Measurements from ENCODE around the gene BMPR2.

- TF ChIP-seq YY1 (IDR thresholded peaks at IDR 0.05; ENCODE audit: low read depth) (no peak), MAX (IDR thresholded peaks at IDR 0.05; ENCODE audit: low read depth) (no peak)
- TF ChIP-seq, protein P1, sequence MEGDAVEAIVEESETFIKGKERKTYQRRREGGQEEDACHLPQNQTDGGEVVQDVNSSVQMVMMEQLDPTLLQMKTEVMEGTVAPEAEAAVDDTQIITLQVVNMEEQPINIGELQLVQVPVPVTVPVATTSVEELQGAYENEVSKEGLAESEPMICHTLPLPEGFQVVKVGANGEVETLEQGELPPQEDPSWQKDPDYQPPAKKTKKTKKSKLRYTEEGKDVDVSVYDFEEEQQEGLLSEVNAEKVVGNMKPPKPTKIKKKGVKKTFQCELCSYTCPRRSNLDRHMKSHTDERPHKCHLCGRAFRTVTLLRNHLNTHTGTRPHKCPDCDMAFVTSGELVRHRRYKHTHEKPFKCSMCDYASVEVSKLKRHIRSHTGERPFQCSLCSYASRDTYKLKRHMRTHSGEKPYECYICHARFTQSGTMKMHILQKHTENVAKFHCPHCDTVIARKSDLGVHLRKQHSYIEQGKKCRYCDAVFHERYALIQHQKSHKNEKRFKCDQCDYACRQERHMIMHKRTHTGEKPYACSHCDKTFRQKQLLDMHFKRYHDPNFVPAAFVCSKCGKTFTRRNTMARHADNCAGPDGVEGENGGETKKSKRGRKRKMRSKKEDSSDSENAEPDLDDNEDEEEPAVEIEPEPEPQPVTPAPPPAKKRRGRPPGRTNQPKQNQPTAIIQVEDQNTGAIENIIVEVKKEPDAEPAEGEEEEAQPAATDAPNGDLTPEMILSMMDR (IDR thresholded peaks at IDR 0.05), result no peak
Measured at GRCh38 chr2:202400941-202401340, 24.8 kb downstream of the BMPR2 start.
